NCI-H128 (cell line): ENCODE data around the gene DPP10.

ENCODE experiments used
- DNase-seq: peaks from one replicate; lab custom pipeline; 2025; ENCODE audit not compliant: unreplicated experiment; lab: John Stamatoyannopoulos, UW

Gene DPP10

GRCh38 chr2:114580691-114581090 is 138.2 kb downstream of the DPP10 start:
- DNase-seq: no peak

- no peak for DNase-seq
Measured at GRCh38 chr2:114598329-114598728, 155.9 kb downstream of the DPP10 start.

- no peak for DNase-seq
Measured at GRCh38 chr2:114609203-114609602, 166.8 kb downstream of the DPP10 start.

- peak; percentile 24 for DNase-seq
Measured at GRCh38 chr2:114609801-114610200, 167.4 kb downstream of the DPP10 start.

GRCh38 chr2:114610677-114611076 is 168.2 kb downstream of the DPP10 start:
- DNase-seq: no peak

- DNase-seq: no peak
Measured at GRCh38 chr2:114614592-114614991, 172.2 kb downstream of the DPP10 start.

- DNase-seq: no peak
Measured at GRCh38 chr2:114628481-114628880, 186.0 kb downstream of the DPP10 start.

GRCh38 chr2:114631146-114631545 is 188.7 kb downstream of the DPP10 start:
- DNase-seq: no peak

GRCh38 chr2:114642166-114642770 is 199.8 kb downstream of the DPP10 start:
- DNase-seq: no peak

- DNase-seq: no peak
Measured at GRCh38 chr2:114642988-114643553, 200.6 kb downstream of the DPP10 start.

- DNase-seq: no peak
Measured at GRCh38 chr2:114651933-114652332, 209.5 kb downstream of the DPP10 start.

- DNase-seq: no peak
Measured at GRCh38 chr2:114659880-114660279, 217.4 kb downstream of the DPP10 start.

GRCh38 chr2:114661971-114662939 is 219.8 kb downstream of the DPP10 start:
- no peak for DNase-seq

- no peak for DNase-seq
Measured at GRCh38 chr2:114668415-114668814, 226.0 kb downstream of the DPP10 start.

- DNase-seq: no peak
Measured at GRCh38 chr2:114683251-114683650, 240.8 kb downstream of the DPP10 start.

GRCh38 chr2:114684403-114684802 is 242.0 kb downstream of the DPP10 start:
- DNase-seq: no peak

GRCh38 chr2:114685102-114685501 is 242.7 kb downstream of the DPP10 start:
- no peak for DNase-seq

- DNase-seq: no peak
Measured at GRCh38 chr2:114688241-114688640, 245.8 kb downstream of the DPP10 start.

- DNase-seq: no peak
Measured at GRCh38 chr2:114698520-114698919, 256.1 kb downstream of the DPP10 start.

- DNase-seq: no peak
Measured at GRCh38 chr2:114699423-114699944, 257.0 kb downstream of the DPP10 start.

GRCh38 chr2:114700440-114700839 is 258.0 kb downstream of the DPP10 start:
- DNase-seq: no peak
